NT2/D1 (cell line): ENCODE results near the gene OVCH2.
"Not testable (repeated sequence)": the region's sequence is repeated elsewhere in the genome, so short reads cannot be mapped to it uniquely, and the experiment has no call there.

ENCODE experiments used
- DNase-seq: peaks from one replicate; pipeline ENCODE4 v3.0.0-alpha.2; 2011; ENCODE audit warnings: low read depth, low spot score
- H3K27me3 ChIP-seq: 2 replicates; pipeline ENCODE4 v1.6.0; 2011; ENCODE audit warnings: mild to moderate bottlenecking; ENCODE audit not compliant: insufficient read length, insufficient read depth
- H3K36me3 ChIP-seq: 2 replicates; pipeline ENCODE4 v1.6.1; 2011; ENCODE audit warnings: mild to moderate bottlenecking, low read length, mixed read lengths; ENCODE audit not compliant: insufficient read depth, insufficient read length
- H3K4me1 ChIP-seq: 2 replicates; pipeline ENCODE4 v1.5.1; 2011; ENCODE audit not compliant: insufficient read depth, insufficient read length
- H3K4me3 ChIP-seq: 2 replicates; pipeline ENCODE4 v1.5.1; 2011; ENCODE audit warnings: low read depth; ENCODE audit not compliant: insufficient read length
- H3K9ac ChIP-seq: 2 replicates; pipeline ENCODE4 v1.6.0; 2011; ENCODE audit warnings: low read depth; ENCODE audit not compliant: insufficient read length
- H3K9me3 ChIP-seq: 2 replicates; pipeline ENCODE4 v1.5.1; 2011; ENCODE audit warnings: mild to moderate bottlenecking, low read length; ENCODE audit not compliant: insufficient read depth
- SUZ12 ChIP-seq: IDR thresholded peaks from 2 replicates; pipeline ENCODE4 v1.6.1; 2011; ENCODE audit not compliant: insufficient read length, insufficient read depth; ENCODE audit errors: extremely low read depth
- YY1 ChIP-seq: IDR thresholded peaks from 2 replicates; pipeline ENCODE4 v1.6.1; 2011; ENCODE audit not compliant: insufficient read length, insufficient read depth
- ZNF274 ChIP-seq: IDR thresholded peaks from 2 replicates; pipeline ENCODE4 v1.6.1; 2011; ENCODE audit warnings: mild to moderate bottlenecking, low read depth, low read length

Gene OVCH2

DNA sequence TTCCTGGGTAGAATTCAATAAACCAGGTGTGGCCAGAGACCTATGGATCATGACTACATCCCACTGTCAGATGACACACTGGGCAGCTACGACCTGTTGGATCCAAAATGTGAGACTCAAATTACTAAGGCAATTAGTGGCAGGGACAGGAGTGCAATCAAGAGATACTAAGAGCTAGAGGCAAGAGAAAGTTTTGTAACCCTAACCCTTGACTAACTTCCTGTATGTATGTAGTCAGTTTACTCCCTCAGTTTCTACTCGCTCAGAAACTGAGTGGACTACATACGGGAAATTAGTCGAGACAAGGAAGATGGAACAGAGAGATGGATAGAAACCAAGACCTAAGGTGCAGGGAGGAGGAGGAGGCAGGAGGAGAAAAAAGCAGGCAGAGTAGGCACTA lies 35.6 kb downstream of the OVCH2 start:
- H3K9ac ChIP-seq, result no peak overlapping the region
- no peaks in the 10 kb centered on the region for H3K27me3 ChIP-seq
- TF ChIP-seq ZNF274 (no peak), SUZ12 (no peak), YY1 (no peak)
- H3K4me3 ChIP-seq, result no peak overlapping the region
- no peak for DNase-seq
- peaks cover 9% of the 10 kb centered on the region for H3K4me1 ChIP-seq
- peaks cover 6% of the 10 kb centered on the region; the same call in 1 of the 2 replicates for H3K9me3 ChIP-seq
- H3K36me3 ChIP-seq, result peaks cover 65% of the 10 kb centered on the region

GRCh38 chr11:7668911-7669310 lies 37.4 kb downstream of the OVCH2 start:
- Histone ChIP-seq H3K4me1 (peaks cover 9% of the 10 kb centered on the region), H3K27me3 (no peaks in the 10 kb centered on the region), H3K9me3 (peaks cover 23% of the 10 kb centered on the region), H3K36me3 (peaks cover 82% of the 10 kb centered on the region), H3K9ac (no peak overlapping the region), H3K4me3 (no peak overlapping the region)
- TF ChIP-seq ZNF274 (no peak), SUZ12 (no peak), YY1 (no peak)
- no peak for DNase-seq

DNA sequence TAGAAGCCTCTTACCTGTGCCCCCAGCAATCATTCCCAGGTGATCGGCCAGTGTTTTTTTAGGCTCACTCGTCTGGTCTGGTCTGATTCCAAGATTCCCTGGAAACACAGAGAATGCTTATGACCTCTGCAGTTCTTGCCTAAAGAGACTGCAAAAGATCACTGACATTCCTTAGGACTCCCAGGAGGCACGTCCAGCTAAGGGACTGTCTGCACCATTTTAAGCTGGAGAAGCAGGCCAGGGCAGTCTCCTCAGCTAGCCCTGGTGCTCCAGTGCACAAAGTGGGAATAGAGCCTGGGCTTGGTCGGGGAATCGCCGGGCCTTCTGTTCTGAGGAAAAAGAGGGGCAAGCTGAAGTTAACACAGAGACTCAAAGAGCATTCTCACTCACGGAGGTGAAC lies 37.8 kb downstream of the OVCH2 start:
- H3K36me3 ChIP-seq, result peaks cover 82% of the 10 kb centered on the region
- no peak for TF ChIP-seq YY1
- no peak for TF ChIP-seq SUZ12
- no peak for TF ChIP-seq ZNF274
- H3K4me1 ChIP-seq, result peaks cover 9% of the 10 kb centered on the region

GRCh38 chr11:7667460-7667859 lies 38.8 kb downstream of the OVCH2 start:
- H3K9me3 ChIP-seq, result peaks cover 26% of the 10 kb centered on the region
- H3K27me3 ChIP-seq, result no peaks in the 10 kb centered on the region
- no peak for DNase-seq
- no peak overlapping the region for H3K4me3 ChIP-seq
- peaks cover 80% of the 10 kb centered on the region for H3K36me3 ChIP-seq
- H3K9ac ChIP-seq, result no peak overlapping the region
- H3K4me1 ChIP-seq, result peaks cover 2% of the 10 kb centered on the region
- no peak for TF ChIP-seq YY1
- TF ChIP-seq SUZ12, result no peak
- no peak for TF ChIP-seq ZNF274

More for the DNA sequence above, 37.8 kb downstream of the OVCH2 start:
- no peak for DNase-seq
- peaks cover 26% of the 10 kb centered on the region for H3K9me3 ChIP-seq
- no peaks in the 10 kb centered on the region for H3K27me3 ChIP-seq
- H3K9ac ChIP-seq, result no peak overlapping the region
- no peak overlapping the region for H3K4me3 ChIP-seq

GRCh38 chr11:7666292-7666866 lies 39.9 kb downstream of the OVCH2 start:
- no peak overlapping the region for H3K9ac ChIP-seq
- TF ChIP-seq ZNF274 (no peak), YY1 (no peak), SUZ12 (no peak)
- H3K4me1 ChIP-seq, result peaks cover 2% of the 10 kb centered on the region
- no peak overlapping the region for H3K4me3 ChIP-seq
- H3K9me3 ChIP-seq, result peaks cover 26% of the 10 kb centered on the region
- peaks cover 70% of the 10 kb centered on the region for H3K36me3 ChIP-seq
- no peaks in the 10 kb centered on the region for H3K27me3 ChIP-seq
- no peak for DNase-seq

DNA sequence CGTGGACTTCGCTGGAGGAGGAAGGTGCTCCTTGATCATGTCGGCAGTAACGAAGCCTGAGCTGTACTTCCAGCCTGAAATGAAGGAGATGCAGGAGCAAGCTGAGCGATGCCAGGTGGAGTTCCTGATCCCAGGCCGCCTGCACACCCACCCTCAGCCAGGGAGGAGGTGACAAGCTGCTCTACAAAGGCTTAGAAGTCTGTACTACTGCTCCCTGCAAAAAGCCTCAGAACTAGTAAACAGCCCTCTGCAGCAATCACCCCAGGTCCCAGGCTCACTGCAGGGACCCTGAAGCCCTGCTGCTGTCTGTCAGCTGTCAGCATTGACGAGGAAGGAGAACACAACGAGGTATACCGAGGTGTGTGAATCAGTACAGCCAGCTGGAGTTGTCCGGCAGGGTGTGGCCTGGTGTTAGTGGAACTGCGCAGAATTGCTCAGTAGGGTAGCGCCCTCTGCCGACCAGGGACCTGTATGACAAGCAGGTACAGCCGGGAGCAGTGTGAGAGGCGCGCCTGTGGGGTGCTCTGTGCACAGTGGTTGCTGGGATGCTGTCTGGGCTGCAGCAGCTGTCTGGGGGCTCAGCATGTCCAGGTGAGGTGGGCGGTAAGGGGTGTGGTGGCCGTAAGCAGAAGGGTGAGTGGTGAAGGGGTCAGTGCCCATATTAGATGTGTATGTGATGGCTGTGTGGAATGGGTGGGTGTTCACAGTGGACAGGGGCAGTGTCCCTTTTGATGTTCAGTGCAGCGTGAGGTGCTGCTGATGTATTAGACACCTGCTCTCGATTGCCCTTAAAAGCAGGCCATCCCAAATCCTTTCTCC lies 40.6 kb downstream of the OVCH2 start:
- no peak for TF ChIP-seq SUZ12
- no peak for TF ChIP-seq YY1
- no peak for TF ChIP-seq ZNF274
- Histone ChIP-seq H3K9ac (no peak overlapping the region), H3K4me1 (peaks cover 2% of the 10 kb centered on the region), H3K27me3 (no peaks in the 10 kb centered on the region), H3K9me3 (peaks cover 26% of the 10 kb centered on the region), H3K36me3 (peaks cover 63% of the 10 kb centered on the region), H3K4me3 (no peak overlapping the region)
- DNase-seq, result no peak

- no peak overlapping the region for H3K9ac ChIP-seq
- TF ChIP-seq YY1 (no peak), ZNF274 (no peak), SUZ12 (no peak)
- no peaks in the 10 kb centered on the region for H3K27me3 ChIP-seq
- no peak overlapping the region for H3K4me3 ChIP-seq
- peaks cover 2% of the 10 kb centered on the region for H3K4me1 ChIP-seq
- no peak for DNase-seq
- peaks cover 26% of the 10 kb centered on the region for H3K9me3 ChIP-seq
- peaks cover 59% of the 10 kb centered on the region for H3K36me3 ChIP-seq
These were observed 41.4 kb downstream of the OVCH2 start for GRCh38 chr11:7664867-7665266.

GRCh38 chr11:7663531-7663930 lies 42.7 kb downstream of the OVCH2 start:
- Histone ChIP-seq H3K36me3 (peaks cover 45% of the 10 kb centered on the region), H3K9me3 (peaks cover 26% of the 10 kb centered on the region)
- H3K27me3 ChIP-seq, H3K4me1 ChIP-seq, H3K9ac ChIP-seq, DNase-seq, H3K4me3 ChIP-seq: not testable (repeated sequence)
